Stimulated activated CD8-positive, alpha-beta memory T cell treated with anti-CD3 and anti-CD28 coated beads, Interleukin-7, amount 100 ng/mL, for 48 hours (primary cell): ENCODE data around the gene RBM47.

ENCODE experiments used
- DNase-seq, 2 donors: peaks; one replicate each; pipeline ENCODE4 v3.0.0-alpha.2; 2020; ENCODE audit warnings: low read depth in 1 of 2; ENCODE audit errors: extremely low read depth in 1 of 2

Gene RBM47

GRCh38 chr4:40380647-40381046, 249.0 kb downstream of the RBM47 start:
- DNase-seq: no peak

GRCh38 chr4:40379248-40379647, 250.4 kb downstream of the RBM47 start:
- DNase-seq: no peak

GRCh38 chr4:40378619-40379018, 251.0 kb downstream of the RBM47 start:
- no peak for DNase-seq

GRCh38 chr4:40377512-40378365, 251.9 kb downstream of the RBM47 start:
- DNase-seq: no peak

GRCh38 chr4:40375620-40376019, 254.0 kb downstream of the RBM47 start:
- DNase-seq: no peak

GRCh38 chr4:40375095-40375494, 254.6 kb downstream of the RBM47 start:
- no peak for DNase-seq

- DNase-seq: no peak
These were observed 256.0 kb downstream of the RBM47 start for GRCh38 chr4:40373636-40374035.
